Measurements from ENCODE around the gene GPC6. TPM values are rescaled to one million over a fixed set of nuclear protein-coding genes. Genes with fewer than 3 reads are reported as not detected.

GPC6 gene
- total RNA-seq = 77.8 and 98.1 TPM in 2 replicates

- peak; percentile 90 for DNase-seq (ENCODE audit: insufficient read length, low spot score, missing footprints)
- Histone ChIP-seq H3K27ac (ENCODE audit: low read depth, low read length) (peak within 1 kb of the TSS; percentile 87), H3K4me2 (ENCODE audit: insufficient read depth, low read length) (peak within 1 kb of the TSS; percentile 84), H3K27me3 (ENCODE audit: insufficient read depth, low read length) (no peaks in the 10 kb centered on the region), H4K20me1 (ENCODE audit: insufficient read depth, low read length) (no peaks in the 10 kb centered on the region), H3K4me3 (ENCODE audit: insufficient read depth, low read length) (peak within 1 kb of the TSS; percentile 82), H2AFZ (ENCODE audit: low read length) (peak within 1 kb of the TSS; percentile 75), H3K36me3 (ENCODE audit: insufficient read depth, low read length) (no peaks in the 10 kb centered on the region), H3K4me1 (ENCODE audit: insufficient read depth, low read length) (peaks cover 35% of the 10 kb centered on the region), H3K9me3 (ENCODE audit: low read depth, low read length) (no peaks in the 10 kb centered on the region), H3K79me2 (ENCODE audit: insufficient read depth, low read length) (peaks cover 29% of the 10 kb centered on the region)
- no peak for TF ChIP-seq CTCF (IDR thresholded peaks at IDR 0.05; ENCODE audit: extremely low read depth, low read depth, low read length)
These were observed at the start of gene GPC6 for GRCh38 chr13:93226623-93227279. TSS of gene GPC6 (plus strand) at chr13:93226807.

- no peaks in the 10 kb centered on the region for H3K27me3 ChIP-seq (ENCODE audit: insufficient read depth, low read length)
- no peak overlapping the region for H3K4me3 ChIP-seq (ENCODE audit: insufficient read depth, low read length)
- peak overlapping the region; percentile 11 for H2AFZ ChIP-seq (ENCODE audit: low read length)
- H3K27ac ChIP-seq (ENCODE audit: low read depth, low read length) = no peak overlapping the region
- no peaks in the 10 kb centered on the region for H3K79me2 ChIP-seq (ENCODE audit: insufficient read depth, low read length)
- no peaks in the 10 kb centered on the region for H3K9me3 ChIP-seq (ENCODE audit: low read depth, low read length)
- no peak for DNase-seq (ENCODE audit: insufficient read length, low spot score, missing footprints)
- no peaks in the 10 kb centered on the region for H3K4me1 ChIP-seq (ENCODE audit: insufficient read depth, low read length)
- no peaks in the 10 kb centered on the region for H4K20me1 ChIP-seq (ENCODE audit: insufficient read depth, low read length)
- no peak for TF ChIP-seq CTCF (IDR thresholded peaks at IDR 0.05; ENCODE audit: extremely low read depth, low read depth, low read length)
- no peaks in the 10 kb centered on the region for H3K36me3 ChIP-seq (ENCODE audit: insufficient read depth, low read length)
- H3K4me2 ChIP-seq (ENCODE audit: insufficient read depth, low read length) = no peak overlapping the region
These were observed 46.1 kb upstream of the GPC6 start for GRCh38 chr13:93180356-93180969.

- Histone ChIP-seq H3K4me3 (ENCODE audit: insufficient read depth, low read length) (no peak overlapping the region), H3K36me3 (ENCODE audit: insufficient read depth, low read length) (no peaks in the 10 kb centered on the region), H3K9me3 (ENCODE audit: low read depth, low read length) (no peaks in the 10 kb centered on the region), H3K4me1 (ENCODE audit: insufficient read depth, low read length) (no peaks in the 10 kb centered on the region), H3K79me2 (ENCODE audit: insufficient read depth, low read length) (no peaks in the 10 kb centered on the region), H3K27ac (ENCODE audit: low read depth, low read length) (no peak overlapping the region), H4K20me1 (ENCODE audit: insufficient read depth, low read length) (no peaks in the 10 kb centered on the region), H2AFZ (ENCODE audit: low read length) (no peak overlapping the region), H3K27me3 (ENCODE audit: insufficient read depth, low read length) (peaks cover 3% of the 10 kb centered on the region), H3K4me2 (ENCODE audit: insufficient read depth, low read length) (no peak overlapping the region)
- DNase-seq (ENCODE audit: insufficient read length, low spot score, missing footprints) = no peak
- TF ChIP-seq CTCF (IDR thresholded peaks at IDR 0.05; ENCODE audit: extremely low read depth, low read depth, low read length) = no peak
These were observed 44.2 kb upstream of the GPC6 start for GRCh38 chr13:93182406-93182805.

- Histone ChIP-seq H3K36me3 (ENCODE audit: insufficient read depth, low read length) (no peaks in the 10 kb centered on the region), H3K27me3 (ENCODE audit: insufficient read depth, low read length) (peaks cover 3% of the 10 kb centered on the region), H4K20me1 (ENCODE audit: insufficient read depth, low read length) (no peaks in the 10 kb centered on the region), H3K4me2 (ENCODE audit: insufficient read depth, low read length) (no peak overlapping the region), H3K79me2 (ENCODE audit: insufficient read depth, low read length) (no peaks in the 10 kb centered on the region), H3K27ac (ENCODE audit: low read depth, low read length) (no peak overlapping the region), H3K4me3 (ENCODE audit: insufficient read depth, low read length) (no peak overlapping the region), H2AFZ (ENCODE audit: low read length) (no peak overlapping the region), H3K4me1 (ENCODE audit: insufficient read depth, low read length) (no peaks in the 10 kb centered on the region), H3K9me3 (ENCODE audit: low read depth, low read length) (no peaks in the 10 kb centered on the region)
- no peak for TF ChIP-seq CTCF (IDR thresholded peaks at IDR 0.05; ENCODE audit: extremely low read depth, low read depth, low read length)
- no peak for DNase-seq (ENCODE audit: insufficient read length, low spot score, missing footprints)
These were observed 43.3 kb upstream of the GPC6 start for GRCh38 chr13:93183302-93183701.

Measured in osteoblast (primary cell).